ENCODE results near the gene ZDHHC14. TPM values are rescaled to one million over a fixed set of nuclear protein-coding genes. Genes with fewer than 3 reads are reported as not detected.

The ZDHHC14 gene
- total RNA-seq, 2 experiments from 2014 or later = 2.4 to 2.5 TPM

GRCh38 chr6:157513004-157513603 is 132.1 kb downstream of the ZDHHC14 start:
- POLR2A ChIA-PET = interaction anchor here (0.5 kb wide), 1 partner anchor 11 kb away, joined by 3 read pairs; no protein-coding TSS in a partner anchor
- CTCF ChIA-PET = interaction anchor here (0.7 to 1.4 kb wide), 3 partner anchors 30 to 597 kb away, joined by 3 read pairs; no protein-coding TSS in a partner anchor
- no peak for ATAC-seq
- no peak overlapping the region for H3K4me3 Mint-ChIP-seq
- DNase-seq = no peak
- H3K27me3 Mint-ChIP-seq = no peaks in the 10 kb centered on the region
- H3K27ac Mint-ChIP-seq = no peak overlapping the region
- intact Hi-C loops (cut with DNase I, micrococcal nuclease) = no loop called here
- no peaks in the 10 kb centered on the region for H3K9me3 Mint-ChIP-seq (ENCODE audit: low read depth)
- peaks cover 4% of the 10 kb centered on the region for H3K4me1 Mint-ChIP-seq
- no peaks in the 10 kb centered on the region for H3K36me3 Mint-ChIP-seq (ENCODE audit: low read depth)

- no peak overlapping the region for H3K27ac Mint-ChIP-seq
- DNase-seq (no peak), ATAC-seq (no peak)
- ChIA-PET POLR2A (no interaction called here), CTCF (interaction anchor here (0.6 to 1.0 kb wide), 3 partner anchors 68 to 1871 kb away, joined by 3 read pairs; no protein-coding TSS in a partner anchor)
- H3K36me3 Mint-ChIP-seq (ENCODE audit: low read depth) = no peaks in the 10 kb centered on the region
- H3K9me3 Mint-ChIP-seq (ENCODE audit: low read depth) = no peaks in the 10 kb centered on the region
- peaks cover 4% of the 10 kb centered on the region for H3K4me1 Mint-ChIP-seq
- intact Hi-C loops (cut with DNase I, micrococcal nuclease) = no loop called here
- H3K4me3 Mint-ChIP-seq = no peak overlapping the region
- no peaks in the 10 kb centered on the region for H3K27me3 Mint-ChIP-seq
These were observed 132.9 kb downstream of the ZDHHC14 start for GRCh38 chr6:157513619-157514485.

- no peak overlapping the region for H3K27ac Mint-ChIP-seq
- POLR2A ChIA-PET = no interaction called here
- intact Hi-C loops (cut with DNase I, micrococcal nuclease) = no loop called here
- peak; percentile 53 for ATAC-seq
- CTCF ChIA-PET = interaction anchor here (0.7 kb wide), 1 partner anchor 183 kb away, joined by 4 read pairs; no protein-coding TSS in a partner anchor
- peaks cover 4% of the 10 kb centered on the region for H3K4me1 Mint-ChIP-seq
- H3K4me3 Mint-ChIP-seq = no peak overlapping the region
- H3K27me3 Mint-ChIP-seq = no peaks in the 10 kb centered on the region
- DNase-seq = peak; percentile 21
- no peaks in the 10 kb centered on the region for H3K36me3 Mint-ChIP-seq (ENCODE audit: low read depth)
- H3K9me3 Mint-ChIP-seq (ENCODE audit: low read depth) = no peaks in the 10 kb centered on the region
These were observed 133.9 kb downstream of the ZDHHC14 start for GRCh38 chr6:157514659-157515496.

GRCh38 chr6:157516319-157517026 is 135.5 kb downstream of the ZDHHC14 start:
- Mint-ChIP-seq H3K27me3 (no peaks in the 10 kb centered on the region), H3K9me3 (ENCODE audit: low read depth) (no peaks in the 10 kb centered on the region), H3K27ac (no peak overlapping the region), H3K4me3 (no peak overlapping the region), H3K36me3 (ENCODE audit: low read depth) (no peaks in the 10 kb centered on the region), H3K4me1 (peaks cover under 1% of the 10 kb centered on the region)
- ChIA-PET CTCF (interaction anchor here (1.1 kb wide), 1 partner anchor 13 kb away, joined by 3 read pairs; no protein-coding TSS in a partner anchor), POLR2A (no interaction called here)
- no peak for DNase-seq
- intact Hi-C loops (cut with DNase I, micrococcal nuclease) = no loop called here
- ATAC-seq = no peak

GRCh38 chr6:157517601-157518359 is 136.8 kb downstream of the ZDHHC14 start:
- ChIA-PET CTCF (interaction anchor here (0.6 kb wide), 2 partner anchors 191 to 778 kb away, joined by 3 to 4 read pairs; no protein-coding TSS in a partner anchor), POLR2A (no interaction called here)
- no peaks in the 10 kb centered on the region for H3K9me3 Mint-ChIP-seq (ENCODE audit: low read depth)
- H3K4me1 Mint-ChIP-seq = peaks cover 5% of the 10 kb centered on the region
- DNase-seq = no peak
- H3K4me3 Mint-ChIP-seq = no peak overlapping the region
- intact Hi-C loops (cut with DNase I, micrococcal nuclease) = no loop called here
- no peaks in the 10 kb centered on the region for H3K36me3 Mint-ChIP-seq (ENCODE audit: low read depth)
- ATAC-seq = no peak
- H3K27me3 Mint-ChIP-seq = no peaks in the 10 kb centered on the region
- no peak overlapping the region for H3K27ac Mint-ChIP-seq

- no peak for ATAC-seq
- H3K4me3 Mint-ChIP-seq = no peak overlapping the region
- no peak overlapping the region for H3K27ac Mint-ChIP-seq
- POLR2A ChIA-PET = no interaction called here
- CTCF ChIA-PET = no interaction called here
- H3K36me3 Mint-ChIP-seq (ENCODE audit: low read depth) = no peaks in the 10 kb centered on the region
- intact Hi-C loops (cut with DNase I, micrococcal nuclease) = no loop called here
- peaks cover 5% of the 10 kb centered on the region for H3K4me1 Mint-ChIP-seq
- DNase-seq = no peak
- H3K27me3 Mint-ChIP-seq = no peaks in the 10 kb centered on the region
- H3K9me3 Mint-ChIP-seq (ENCODE audit: low read depth) = no peaks in the 10 kb centered on the region
These were observed 137.6 kb downstream of the ZDHHC14 start for GRCh38 chr6:157518397-157519250.

GRCh38 chr6:157519255-157520116 is 138.5 kb downstream of the ZDHHC14 start:
- no peak for DNase-seq
- Mint-ChIP-seq H3K9me3 (ENCODE audit: low read depth) (no peaks in the 10 kb centered on the region), H3K4me3 (no peak overlapping the region), H3K27ac (no peak overlapping the region), H3K4me1 (peaks cover 5% of the 10 kb centered on the region), H3K36me3 (ENCODE audit: low read depth) (no peaks in the 10 kb centered on the region), H3K27me3 (no peaks in the 10 kb centered on the region)
- CTCF ChIA-PET = no interaction called here
- no peak for ATAC-seq
- POLR2A ChIA-PET = no interaction called here
- intact Hi-C loops (cut with DNase I, micrococcal nuclease) = no loop called here

- no peak for ATAC-seq
- intact Hi-C loops (cut with DNase I, micrococcal nuclease) = no loop called here
- H3K27ac Mint-ChIP-seq = no peak overlapping the region
These were observed 139.1 kb downstream of the ZDHHC14 start for GRCh38 chr6:157520117-157520406.

GRCh38 chr6:157520596-157521361 is 139.8 kb downstream of the ZDHHC14 start:
- Mint-ChIP-seq H3K4me3 (no peak overlapping the region), H3K27ac (no peak overlapping the region), H3K36me3 (ENCODE audit: low read depth) (no peaks in the 10 kb centered on the region), H3K27me3 (no peaks in the 10 kb centered on the region), H3K9me3 (ENCODE audit: low read depth) (no peaks in the 10 kb centered on the region), H3K4me1 (peaks cover 5% of the 10 kb centered on the region)
- ChIA-PET CTCF (interaction anchor here (1.2 kb wide), 1 partner anchor 26 kb away, joined by 6 read pairs; no protein-coding TSS in a partner anchor), POLR2A (interaction anchor here (0.5 kb wide), 1 partner anchor 333 kb away, joined by 3 read pairs; no protein-coding TSS in a partner anchor)
- intact Hi-C loops (cut with DNase I, micrococcal nuclease) = no loop called here
- ATAC-seq (no peak), DNase-seq (no peak)

More at GRCh38 chr6:157520117-157520406, 139.1 kb downstream of the ZDHHC14 start:
- ChIA-PET CTCF (no interaction called here), POLR2A (no interaction called here)
- Mint-ChIP-seq H3K9me3 (ENCODE audit: low read depth) (no peaks in the 10 kb centered on the region), H3K36me3 (ENCODE audit: low read depth) (no peaks in the 10 kb centered on the region), H3K4me3 (no peak overlapping the region), H3K4me1 (peaks cover 5% of the 10 kb centered on the region), H3K27me3 (no peaks in the 10 kb centered on the region)
- no peak for DNase-seq

Measured in activated CD4-positive, alpha-beta T cell treated with anti-CD3 and anti-CD28 coated beads for 36 hours (primary cell).